MCF 10A (cell line): ENCODE measurements around the gene ANKRD13A. TPM values are rescaled to one million over a fixed set of nuclear protein-coding genes. Genes with fewer than 3 reads are reported as not detected.
"Not testable (repeated sequence)": the region's sequence is repeated elsewhere in the genome, so short reads cannot be mapped to it uniquely, and the experiment has no call there.

ENCODE experiments used
- BruUV-seq: library from RNA; stranded (reverse); fragments of 400-500 nt; replicated peaks from 2 replicates; lab custom pipeline; 2021; lab: Mats Ljungman, UMichigan
- CTCF ChIA-PET: fragments of 300-600 bp; sonication (Branson Sonifier 250); formaldehyde crosslinking; extraction: SDS; loops from one replicate; lab custom pipeline; 2021; ENCODE audit warnings: antibody characterized with exemption, inconsistent platforms; lab: Yijun Ruan, JAX
- POLR2A ChIA-PET: fragments of 300-600, 350-650 bp; sonication (Branson Sonifier 250); formaldehyde crosslinking; extraction: SDS; loops from one replicate; lab custom pipeline; 2020; ENCODE audit warnings: antibody characterized with exemption, inconsistent platforms; lab: Yijun Ruan, JAX
- DNase-seq: peaks from one replicate; pipeline ENCODE4 v3.0.0-alpha.2; 2018; ENCODE audit not compliant: unreplicated experiment
- H3K27ac Mint-ChIP-seq: one replicate; pipeline ENCODE4 v1.8.0; 2022; ENCODE audit warnings: mild to moderate bottlenecking, low read depth, mixed read lengths; ENCODE audit not compliant: unreplicated experiment
- H3K27me3 Mint-ChIP-seq: one replicate; pipeline ENCODE4 v1.8.0; 2022; ENCODE audit warnings: mixed read lengths; ENCODE audit not compliant: insufficient read depth, unreplicated experiment
- H3K36me3 Mint-ChIP-seq: one replicate; pipeline ENCODE4 v1.8.0; 2022; ENCODE audit warnings: mild to moderate bottlenecking, moderate library complexity, mixed read lengths; ENCODE audit not compliant: insufficient read depth, unreplicated experiment
- H3K4me1 Mint-ChIP-seq: one replicate; pipeline ENCODE4 v1.8.0; 2022; ENCODE audit warnings: mixed read lengths; ENCODE audit not compliant: insufficient read depth, unreplicated experiment
- H3K4me3 Mint-ChIP-seq: one replicate; pipeline ENCODE4 v1.8.0; 2022; ENCODE audit warnings: mild to moderate bottlenecking, moderate library complexity, mixed read lengths; ENCODE audit not compliant: unreplicated experiment
- H3K9me3 Mint-ChIP-seq: one replicate; pipeline ENCODE4 v1.8.0; 2022; ENCODE audit warnings: mixed read lengths; ENCODE audit not compliant: unreplicated experiment
- intact Hi-C: fragments of 100-400 bp; cut with micrococcal nuclease; formaldehyde crosslinking; loops from 2 replicates; pipeline ENCODE4 v1.14.1; 2022
- total RNA-seq: library from RNA; stranded (reverse); gene quantifications from 2 replicates; pipeline ENCODE4 v1.2.3, GENCODE V29; 2022
- TF ChIP-seq, protein P1 (sequence below): fragments of 200-600 bp; IDR thresholded peaks from one replicate; pipeline ENCODE4 v1.8.0; 2022; ENCODE audit warnings: antibody characterized with exemption, mild to moderate bottlenecking; ENCODE audit not compliant: unreplicated experiment

ANKRD13A gene
- total RNA-seq, 1 experiment from 2014 or later, result 32.5 TPM

DNA sequence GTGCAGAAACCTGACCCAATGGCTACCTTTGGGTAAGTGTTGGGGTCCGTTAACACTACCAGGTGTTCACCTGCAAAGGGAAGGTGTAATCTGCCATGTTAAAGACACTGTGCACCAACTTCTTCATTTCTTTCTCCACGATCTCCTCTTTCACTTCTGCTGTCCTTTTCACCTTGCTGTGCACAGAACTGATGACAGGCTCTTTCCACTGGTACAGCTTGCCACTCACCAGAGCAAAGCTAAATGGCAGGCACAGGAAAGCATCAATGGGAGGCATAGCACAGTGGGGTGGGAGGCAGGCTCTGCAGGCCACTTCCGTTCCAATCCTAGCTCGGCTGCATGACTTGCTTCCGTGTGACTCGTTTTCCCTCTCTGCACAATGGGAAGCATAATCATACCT, 51.7 kb downstream of the ANKRD13A start:
- no peak overlapping the region for H3K4me3 Mint-ChIP-seq
- DNase-seq, result no peak
- CTCF ChIA-PET, result interaction anchor here (2.2 kb wide), 1 partner anchor 51 kb away, joined by 8 read pairs; no protein-coding TSS in a partner anchor
- POLR2A ChIA-PET, result interaction anchor here (0.6 to 1.0 kb wide), 2 partner anchors 52 to 196 kb away, joined by 3 to 4 read pairs; partner anchors contain the start of gene ANKRD13A
- H3K27me3 Mint-ChIP-seq, result no peaks in the 10 kb centered on the region
- no peak overlapping the region for H3K27ac Mint-ChIP-seq
- BruUV-seq, result no TSS peak
- peaks cover 32% of the 10 kb centered on the region for H3K4me1 Mint-ChIP-seq
- TF ChIP-seq, protein P1, sequence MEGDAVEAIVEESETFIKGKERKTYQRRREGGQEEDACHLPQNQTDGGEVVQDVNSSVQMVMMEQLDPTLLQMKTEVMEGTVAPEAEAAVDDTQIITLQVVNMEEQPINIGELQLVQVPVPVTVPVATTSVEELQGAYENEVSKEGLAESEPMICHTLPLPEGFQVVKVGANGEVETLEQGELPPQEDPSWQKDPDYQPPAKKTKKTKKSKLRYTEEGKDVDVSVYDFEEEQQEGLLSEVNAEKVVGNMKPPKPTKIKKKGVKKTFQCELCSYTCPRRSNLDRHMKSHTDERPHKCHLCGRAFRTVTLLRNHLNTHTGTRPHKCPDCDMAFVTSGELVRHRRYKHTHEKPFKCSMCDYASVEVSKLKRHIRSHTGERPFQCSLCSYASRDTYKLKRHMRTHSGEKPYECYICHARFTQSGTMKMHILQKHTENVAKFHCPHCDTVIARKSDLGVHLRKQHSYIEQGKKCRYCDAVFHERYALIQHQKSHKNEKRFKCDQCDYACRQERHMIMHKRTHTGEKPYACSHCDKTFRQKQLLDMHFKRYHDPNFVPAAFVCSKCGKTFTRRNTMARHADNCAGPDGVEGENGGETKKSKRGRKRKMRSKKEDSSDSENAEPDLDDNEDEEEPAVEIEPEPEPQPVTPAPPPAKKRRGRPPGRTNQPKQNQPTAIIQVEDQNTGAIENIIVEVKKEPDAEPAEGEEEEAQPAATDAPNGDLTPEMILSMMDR, result no peak
- peaks cover 6% of the 10 kb centered on the region for H3K36me3 Mint-ChIP-seq
- no peaks in the 10 kb centered on the region for H3K9me3 Mint-ChIP-seq
- intact Hi-C loops, result no loop called here

DNA sequence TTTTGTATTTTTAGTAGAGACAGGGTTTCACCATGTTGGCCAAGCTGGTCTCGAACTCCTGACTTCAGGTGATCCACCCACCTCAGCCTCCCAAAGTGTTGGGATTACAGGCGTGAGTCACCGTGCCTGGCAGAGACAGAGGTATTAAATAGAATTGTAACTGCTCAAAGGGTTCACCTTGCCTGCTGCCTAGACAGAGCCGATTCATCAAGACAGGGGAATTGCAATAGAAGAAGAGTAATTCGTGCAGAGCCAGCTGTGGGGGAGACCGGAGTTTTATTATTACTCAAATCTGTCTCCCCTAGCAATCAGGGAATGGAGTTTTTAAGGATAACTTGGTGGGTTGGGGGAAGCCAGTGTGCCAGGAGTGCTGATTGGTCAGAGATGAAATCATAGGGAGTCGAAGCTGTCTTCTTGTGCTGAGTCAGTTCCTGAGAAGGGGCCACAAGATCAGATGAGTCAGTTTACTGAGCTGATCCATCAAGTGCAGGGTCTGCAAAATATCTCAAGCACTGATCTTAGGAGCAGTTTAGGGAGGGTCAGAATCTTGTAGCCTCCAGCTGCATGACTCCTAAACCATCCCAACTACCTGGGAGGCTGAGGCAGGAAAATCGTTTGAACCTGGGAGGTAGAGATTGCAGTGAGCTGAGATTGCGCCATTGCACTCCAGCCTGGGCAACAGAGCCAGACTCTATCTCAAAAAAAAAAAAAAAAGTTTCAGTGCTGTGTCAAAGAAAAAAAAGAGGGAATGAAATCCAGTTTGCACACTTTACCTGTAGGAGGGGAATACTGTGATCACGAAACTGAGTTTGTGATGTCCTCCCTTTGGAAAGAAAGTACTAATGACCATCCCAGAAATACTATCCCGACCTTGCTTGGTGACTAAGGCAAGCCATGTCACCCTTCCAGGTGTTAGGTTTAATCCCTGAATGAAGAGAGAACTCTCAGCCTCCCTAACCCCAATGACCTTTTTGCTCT, 56.4 kb downstream of the ANKRD13A start:
- CTCF ChIA-PET, result interaction anchor here (0.6 to 0.7 kb wide), 2 partner anchors 46 to 623 kb away, joined by 3 read pairs; no protein-coding TSS in a partner anchor
- H3K27me3 Mint-ChIP-seq, H3K36me3 Mint-ChIP-seq, intact Hi-C loops, H3K9me3 Mint-ChIP-seq, BruUV-seq, H3K4me3 Mint-ChIP-seq, H3K27ac Mint-ChIP-seq: not testable (repeated sequence)
- POLR2A ChIA-PET, result interaction anchor here (1.6 kb wide), 1 partner anchor 18 kb away, joined by 3 read pairs; no protein-coding TSS in a partner anchor
- peak; percentile 70 for DNase-seq
- peaks cover 23% of the 10 kb centered on the region for H3K4me1 Mint-ChIP-seq

DNA sequence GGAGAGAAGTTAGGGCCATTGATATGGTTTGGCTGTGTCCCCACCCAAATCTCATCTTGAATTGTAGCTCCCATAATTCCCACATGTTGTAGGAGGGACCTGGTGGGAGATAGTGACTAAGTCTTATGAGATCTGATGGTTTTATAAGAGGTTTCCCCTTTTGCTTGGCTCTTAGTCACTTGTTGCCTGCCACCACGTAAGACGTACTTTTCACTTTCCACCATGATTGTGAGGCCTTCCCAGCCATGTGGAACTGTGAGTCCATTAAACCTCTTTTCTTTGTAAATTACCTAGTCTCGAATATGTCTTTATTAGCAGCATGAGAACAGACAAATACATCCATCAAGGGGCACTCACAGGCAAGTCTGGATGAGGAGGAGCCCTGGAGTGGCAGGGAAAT, 57.4 kb downstream of the ANKRD13A start:
- H3K9me3 Mint-ChIP-seq, H3K36me3 Mint-ChIP-seq, intact Hi-C loops, DNase-seq, H3K27ac Mint-ChIP-seq, H3K4me3 Mint-ChIP-seq, CTCF ChIA-PET, H3K27me3 Mint-ChIP-seq, BruUV-seq: not testable (repeated sequence)
- POLR2A ChIA-PET, result interaction anchor here (0.7 to 1.6 kb wide), 2 partner anchors 19 to 574 kb away, joined by 3 read pairs; no protein-coding TSS in a partner anchor
- peaks cover 18% of the 10 kb centered on the region for H3K4me1 Mint-ChIP-seq

DNA sequence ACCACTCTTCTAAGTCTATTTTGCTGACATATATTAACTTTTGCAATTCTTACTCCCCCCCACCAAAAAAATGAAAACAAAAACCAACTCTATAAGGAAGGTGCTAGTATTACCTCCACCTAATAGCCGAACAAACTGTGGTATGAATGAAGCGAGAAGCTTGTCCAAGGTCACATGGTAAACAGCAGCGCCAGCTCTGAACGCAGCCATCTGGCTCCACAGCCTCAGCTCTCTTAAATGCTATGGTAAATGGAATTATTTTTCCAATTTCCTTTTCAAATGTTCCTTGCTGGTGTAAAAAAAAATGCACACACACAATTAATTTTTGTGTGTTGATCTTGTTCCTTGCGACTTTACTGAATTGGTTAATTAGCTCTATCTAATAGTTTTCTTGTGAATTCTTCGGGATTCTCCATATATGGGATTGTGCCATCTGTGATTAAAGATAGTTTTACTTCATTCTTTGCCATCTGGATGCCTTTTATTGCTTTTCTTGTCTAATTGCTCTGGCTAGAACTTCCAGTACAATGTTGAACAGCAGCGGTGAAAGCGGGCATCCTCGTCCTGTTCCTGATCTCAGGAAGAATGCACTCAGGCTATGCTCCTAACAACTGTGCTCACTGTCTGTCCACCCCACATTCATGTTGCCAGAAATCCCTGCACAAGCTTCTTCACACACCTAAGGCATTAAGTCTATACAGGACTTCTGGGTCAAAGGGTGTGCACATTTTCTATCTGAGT, 59.8 kb downstream of the ANKRD13A start:
- peaks cover 18% of the 10 kb centered on the region for H3K4me1 Mint-ChIP-seq
- no peak for DNase-seq
- TF ChIP-seq, protein P1, result no peak
- no peaks in the 10 kb centered on the region for H3K27me3 Mint-ChIP-seq
- ChIA-PET CTCF (interaction anchor here (0.7 kb wide), 1 partner anchor 539 kb away, joined by 4 read pairs; no protein-coding TSS in a partner anchor), POLR2A (no interaction called here)
- intact Hi-C loops, result no loop called here
- no peak overlapping the region for H3K4me3 Mint-ChIP-seq
- H3K9me3 Mint-ChIP-seq, result no peaks in the 10 kb centered on the region
- no TSS peak for BruUV-seq
- H3K27ac Mint-ChIP-seq, result no peak overlapping the region
- no peaks in the 10 kb centered on the region for H3K36me3 Mint-ChIP-seq
